Activated CD4-positive, CD25-positive, alpha-beta regulatory T cell treated with anti-CD3 and anti-CD28 coated beads, Interleukin-2, amount 50 U/mL, for 72 hours (primary cell): ENCODE data around the gene RAPGEF2.
"Not testable (repeated sequence)": the region's sequence is repeated elsewhere in the genome, so short reads cannot be mapped to it uniquely, and the experiment has no call there.

ENCODE experiments used
- DNase-seq: peaks from one replicate; pipeline ENCODE4 v3.0.0; 2021

The RAPGEF2 gene

DNA sequence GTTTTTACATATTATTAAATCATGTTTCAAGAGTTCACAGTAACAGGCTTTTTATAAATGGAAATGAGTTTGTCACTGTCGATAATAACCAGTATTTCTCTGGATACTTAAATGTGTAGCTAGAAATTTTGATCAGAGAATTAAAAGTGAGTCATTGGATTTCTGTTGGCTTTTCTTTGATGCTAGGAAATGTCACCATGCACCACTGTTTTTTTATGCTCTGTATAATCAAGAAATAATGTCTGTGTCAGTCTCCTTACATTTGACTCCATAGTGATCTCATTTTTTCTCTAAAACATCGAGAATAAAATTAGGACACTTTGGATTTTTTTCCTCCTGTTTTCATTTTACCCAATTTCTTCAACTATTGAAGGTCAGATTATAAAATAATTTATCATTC, 234.2 kb downstream of the RAPGEF2 start:
- DNase-seq = no peak

DNA sequence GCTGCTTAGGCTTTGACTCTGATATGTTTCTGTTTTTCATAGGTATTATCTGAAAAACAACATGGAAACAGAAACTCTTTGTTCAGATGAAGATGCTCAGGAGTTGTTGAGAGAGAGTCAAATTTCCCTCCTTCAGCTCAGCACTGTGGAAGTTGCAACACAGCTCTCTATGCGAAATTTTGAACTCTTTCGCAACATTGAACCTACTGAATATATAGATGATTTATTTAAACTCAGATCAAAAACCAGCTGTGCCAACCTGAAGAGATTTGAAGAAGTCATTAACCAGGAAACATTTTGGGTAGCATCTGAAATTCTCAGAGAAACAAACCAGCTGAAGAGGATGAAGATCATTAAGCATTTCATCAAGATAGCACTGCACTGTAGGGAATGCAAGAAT, 238.6 kb downstream of the RAPGEF2 start:
- no peak for DNase-seq

DNA sequence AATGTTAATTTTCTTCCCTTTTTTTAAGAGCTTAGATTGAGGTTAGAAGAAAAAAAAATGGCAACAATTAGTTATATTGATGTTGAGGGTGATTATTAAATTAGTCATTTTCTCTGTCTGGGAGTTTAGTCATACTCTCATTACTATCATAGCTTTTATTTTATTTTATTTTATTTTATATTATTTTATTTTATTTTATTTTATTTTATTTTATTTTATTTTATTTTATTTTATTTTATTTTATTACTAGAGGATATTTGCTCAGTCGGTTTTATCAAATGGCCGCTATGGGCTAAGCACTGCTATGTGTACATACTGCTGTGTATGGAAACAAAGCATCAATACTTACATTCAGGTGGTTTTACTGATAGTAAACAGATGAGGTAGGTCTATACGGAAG, 239.5 kb downstream of the RAPGEF2 start:
- no peak for DNase-seq

DNA sequence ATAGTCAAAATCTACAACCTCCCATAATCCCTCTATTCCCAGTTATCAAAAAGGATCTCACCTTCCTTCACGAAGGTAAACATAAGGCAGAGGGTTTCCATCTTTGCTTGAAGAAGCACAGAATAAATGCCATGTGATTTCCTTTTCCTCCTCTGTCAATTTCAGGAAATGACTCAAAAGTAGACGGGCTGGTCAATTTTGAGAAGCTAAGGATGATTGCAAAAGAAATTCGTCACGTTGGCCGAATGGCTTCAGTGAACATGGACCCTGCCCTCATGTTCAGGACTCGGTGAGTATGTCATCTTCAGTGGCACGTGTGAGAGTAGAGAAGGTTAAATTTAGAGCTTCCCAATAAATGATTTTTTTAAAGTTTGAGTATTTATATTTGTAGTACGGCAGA, 240.2 kb downstream of the RAPGEF2 start:
- DNase-seq = no peak

DNA sequence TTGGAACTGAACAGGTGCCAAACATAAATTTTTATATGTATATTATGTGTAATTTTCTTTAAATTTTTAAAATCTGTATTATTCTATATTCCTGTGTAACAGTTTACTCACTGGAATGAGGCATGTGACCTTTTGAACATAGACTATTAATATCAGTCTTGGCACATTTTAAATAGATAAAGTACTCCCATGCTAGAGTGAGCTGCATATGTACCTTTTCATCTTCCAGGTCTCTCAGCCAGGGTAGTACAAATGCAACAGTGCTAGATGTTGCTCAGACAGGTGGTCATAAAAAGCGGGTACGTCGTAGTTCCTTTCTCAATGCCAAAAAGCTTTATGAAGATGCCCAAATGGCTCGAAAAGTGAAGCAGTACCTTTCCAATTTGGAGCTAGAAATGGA, 242.0 kb downstream of the RAPGEF2 start:
- DNase-seq = no peak

DNA sequence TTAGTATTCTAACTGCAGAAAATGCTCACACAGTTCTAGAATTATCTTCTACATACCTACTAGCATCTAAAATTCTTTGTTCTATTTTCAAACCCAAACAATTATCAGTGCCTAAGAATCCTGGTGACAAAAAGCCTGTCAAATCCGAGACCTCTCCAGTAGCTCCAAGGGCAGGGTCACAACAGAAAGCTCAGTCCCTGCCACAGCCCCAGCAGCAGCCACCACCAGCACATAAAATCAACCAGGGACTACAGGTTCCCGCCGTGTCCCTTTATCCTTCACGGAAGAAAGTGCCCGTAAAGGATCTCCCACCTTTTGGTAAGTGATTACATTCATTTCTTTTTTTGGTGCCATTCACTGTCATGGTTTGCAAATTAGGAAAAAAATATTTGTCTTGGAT, 243.8 kb downstream of the RAPGEF2 start:
- DNase-seq = no peak

DNA sequence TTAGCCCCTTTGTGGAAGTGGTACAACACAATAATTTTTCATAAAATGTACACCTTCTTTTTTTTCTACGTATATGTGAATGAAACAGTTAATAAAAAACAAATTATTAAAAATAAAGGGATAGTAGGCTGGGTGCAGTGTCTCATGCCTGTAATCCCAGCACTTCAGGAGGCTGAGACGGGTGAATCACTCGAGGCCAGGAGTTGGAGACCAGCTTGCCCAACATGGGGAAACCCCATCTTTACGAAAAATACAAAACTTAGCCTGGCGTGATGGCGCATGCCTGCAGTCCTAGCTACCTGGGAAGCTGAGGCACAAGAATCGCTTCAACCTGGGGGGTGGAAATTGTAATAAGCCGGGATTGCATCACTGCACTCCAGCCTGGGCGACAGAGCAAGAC, 244.9 kb downstream of the RAPGEF2 start:
- no peak for DNase-seq

DNA sequence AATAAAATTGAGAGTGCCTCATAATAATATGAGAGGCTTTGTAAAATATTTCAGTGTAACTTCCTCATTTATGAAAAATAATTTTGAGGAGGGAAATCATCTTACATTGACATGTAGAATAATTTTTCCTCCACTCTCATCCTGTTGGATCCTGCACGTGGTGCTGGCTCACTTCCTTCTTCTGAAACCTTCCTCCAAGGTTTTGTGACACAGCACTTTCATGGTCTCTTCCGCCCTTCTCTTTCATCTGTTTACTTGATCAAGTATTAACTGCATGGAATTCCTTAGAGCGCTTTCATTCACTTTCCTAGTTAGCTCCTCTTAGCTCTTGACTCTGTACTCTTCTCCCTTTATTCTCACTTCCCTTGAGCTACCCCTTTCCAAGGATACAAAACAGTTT, 246.5 kb downstream of the RAPGEF2 start:
- DNase-seq = no peak

DNA sequence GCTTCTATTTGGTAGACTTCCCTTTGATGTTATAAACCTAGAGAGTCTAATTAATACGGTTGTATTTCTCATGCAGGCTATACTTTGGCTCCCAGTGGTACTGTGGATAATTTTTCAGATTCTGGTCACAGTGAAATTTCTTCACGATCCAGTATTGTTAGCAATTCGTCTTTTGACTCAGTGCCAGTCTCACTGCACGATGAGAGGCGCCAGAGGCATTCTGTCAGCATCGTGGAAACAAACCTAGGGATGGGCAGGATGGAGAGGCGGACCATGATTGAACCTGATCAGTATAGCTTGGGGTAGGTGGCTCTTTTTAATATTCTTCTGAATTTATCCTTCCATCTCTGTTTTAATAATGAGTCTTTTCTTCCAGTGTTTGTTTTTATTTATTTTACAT, 249.7 kb downstream of the RAPGEF2 start:
- no peak for DNase-seq

DNA sequence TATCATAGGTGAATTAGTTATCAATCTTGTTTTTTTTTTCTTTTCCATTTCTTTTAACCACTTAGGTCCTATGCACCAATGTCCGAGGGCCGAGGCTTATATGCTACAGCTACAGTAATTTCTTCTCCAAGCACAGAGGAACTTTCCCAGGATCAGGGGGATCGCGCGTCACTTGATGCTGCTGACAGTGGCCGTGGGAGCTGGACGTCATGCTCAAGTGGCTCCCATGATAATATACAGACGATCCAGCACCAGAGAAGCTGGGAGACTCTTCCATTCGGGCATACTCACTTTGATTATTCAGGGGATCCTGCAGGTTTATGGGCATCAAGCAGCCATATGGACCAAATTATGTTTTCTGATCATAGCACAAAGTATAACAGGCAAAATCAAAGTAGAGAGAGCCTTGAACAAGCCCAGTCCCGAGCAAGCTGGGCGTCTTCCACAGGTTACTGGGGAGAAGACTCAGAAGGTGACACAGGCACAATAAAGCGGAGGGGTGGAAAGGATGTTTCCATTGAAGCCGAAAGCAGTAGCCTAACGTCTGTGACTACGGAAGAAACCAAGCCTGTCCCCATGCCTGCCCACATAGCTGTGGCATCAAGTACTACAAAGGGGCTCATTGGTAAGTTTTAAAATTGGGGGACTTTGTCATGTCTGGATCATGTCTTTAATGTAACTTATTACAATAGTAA, 250.7 kb downstream of the RAPGEF2 start:
- no peak for DNase-seq

DNA sequence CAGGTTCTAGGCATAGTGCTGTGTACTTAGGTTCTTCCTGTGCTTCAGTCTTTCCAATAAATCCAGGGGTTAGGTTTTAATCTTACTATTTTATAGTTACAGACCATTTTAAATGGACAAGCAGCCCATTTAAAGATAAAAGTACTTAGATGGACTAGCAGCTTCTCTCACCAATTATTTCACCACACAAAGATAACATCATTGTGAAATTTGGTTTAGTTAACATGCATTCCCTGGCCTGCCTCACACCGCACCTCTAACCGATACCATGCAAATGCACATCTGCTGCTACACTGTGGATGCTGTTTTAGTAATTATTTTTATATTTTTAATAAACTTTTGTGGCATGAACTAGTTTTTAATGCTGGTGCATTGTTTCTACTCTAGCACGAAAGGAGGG, 252.6 kb downstream of the RAPGEF2 start:
- no peak for DNase-seq

DNA sequence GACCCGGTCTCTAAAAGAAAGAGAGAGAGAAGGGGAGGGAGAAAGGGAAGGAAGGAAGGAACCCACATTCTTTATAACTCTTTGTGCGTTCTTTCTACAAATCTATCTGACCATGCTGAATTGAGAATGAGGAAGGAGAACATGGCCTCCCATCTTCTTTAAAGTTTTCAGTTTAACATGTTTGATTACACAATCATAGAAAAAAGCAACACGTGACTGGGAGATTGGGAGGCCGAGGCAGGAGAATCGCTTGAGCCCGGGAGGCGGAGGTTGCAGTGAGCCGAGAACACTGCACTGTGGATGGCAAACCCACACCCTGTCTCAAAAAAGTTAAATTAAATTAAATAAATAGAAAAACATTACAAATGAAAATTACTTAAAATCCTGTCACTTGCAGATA, 254.5 kb downstream of the RAPGEF2 start:
- no peak for DNase-seq

DNA sequence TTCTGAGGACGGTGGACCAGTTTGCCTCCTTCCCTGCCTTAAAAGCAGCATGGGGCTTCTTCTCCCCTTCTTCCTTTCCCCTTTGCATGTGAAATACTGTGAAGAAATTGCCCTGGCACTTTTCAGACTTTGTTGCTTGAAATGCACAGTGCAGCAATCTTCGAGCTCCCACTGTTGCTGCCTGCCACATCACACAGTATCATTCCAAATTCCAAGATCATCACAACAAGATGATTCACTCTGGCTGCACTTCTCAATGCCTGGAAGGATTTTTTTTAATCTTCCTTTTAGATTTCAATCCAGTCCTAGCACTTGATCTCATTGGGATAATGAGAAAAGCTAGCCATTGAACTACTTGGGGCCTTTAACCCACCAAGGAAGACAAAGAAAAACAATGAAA, 255.3 kb downstream of the RAPGEF2 start:
- DNase-seq = no peak

DNA sequence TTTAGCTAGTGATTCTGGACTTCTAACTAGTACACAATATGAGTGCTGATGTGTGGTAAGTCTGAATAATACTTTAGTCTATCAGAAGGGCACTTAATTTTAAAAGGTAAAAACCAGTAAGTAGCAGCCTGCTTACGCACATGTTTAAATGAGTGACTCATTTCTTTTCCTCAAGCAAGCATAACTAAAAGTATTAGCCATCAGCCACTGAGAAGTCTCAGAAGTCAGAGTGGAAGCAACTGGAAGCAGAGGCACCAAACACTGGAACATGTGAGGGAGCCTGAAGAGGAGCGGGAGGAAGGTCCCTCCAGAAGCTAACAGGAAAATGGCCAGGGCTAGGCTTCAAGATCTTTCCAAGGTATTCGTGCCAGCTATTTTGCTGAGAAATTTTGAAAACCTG, 257.7 kb downstream of the RAPGEF2 start:
- DNase-seq = no peak

DNA sequence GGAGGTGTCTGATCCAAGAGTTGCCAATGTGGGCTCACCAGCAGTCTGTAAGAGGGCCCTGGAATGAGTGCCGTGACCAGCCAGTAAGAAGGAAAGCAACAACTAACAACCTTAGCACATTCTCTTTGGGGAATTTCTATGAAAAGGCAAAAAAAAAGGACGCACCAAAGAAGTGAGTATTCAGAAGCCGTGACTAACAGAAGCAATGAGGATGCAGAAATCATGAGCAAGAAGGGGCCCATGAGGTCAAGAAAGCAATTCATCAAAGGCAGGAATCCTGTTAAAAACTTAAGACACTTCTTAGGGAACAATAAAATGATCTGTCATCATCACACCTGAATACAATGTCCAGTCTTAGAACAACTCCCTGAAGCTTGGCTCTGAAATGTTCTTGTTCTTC, 260.5 kb downstream of the RAPGEF2 start:
- DNase-seq = no peak

DNA sequence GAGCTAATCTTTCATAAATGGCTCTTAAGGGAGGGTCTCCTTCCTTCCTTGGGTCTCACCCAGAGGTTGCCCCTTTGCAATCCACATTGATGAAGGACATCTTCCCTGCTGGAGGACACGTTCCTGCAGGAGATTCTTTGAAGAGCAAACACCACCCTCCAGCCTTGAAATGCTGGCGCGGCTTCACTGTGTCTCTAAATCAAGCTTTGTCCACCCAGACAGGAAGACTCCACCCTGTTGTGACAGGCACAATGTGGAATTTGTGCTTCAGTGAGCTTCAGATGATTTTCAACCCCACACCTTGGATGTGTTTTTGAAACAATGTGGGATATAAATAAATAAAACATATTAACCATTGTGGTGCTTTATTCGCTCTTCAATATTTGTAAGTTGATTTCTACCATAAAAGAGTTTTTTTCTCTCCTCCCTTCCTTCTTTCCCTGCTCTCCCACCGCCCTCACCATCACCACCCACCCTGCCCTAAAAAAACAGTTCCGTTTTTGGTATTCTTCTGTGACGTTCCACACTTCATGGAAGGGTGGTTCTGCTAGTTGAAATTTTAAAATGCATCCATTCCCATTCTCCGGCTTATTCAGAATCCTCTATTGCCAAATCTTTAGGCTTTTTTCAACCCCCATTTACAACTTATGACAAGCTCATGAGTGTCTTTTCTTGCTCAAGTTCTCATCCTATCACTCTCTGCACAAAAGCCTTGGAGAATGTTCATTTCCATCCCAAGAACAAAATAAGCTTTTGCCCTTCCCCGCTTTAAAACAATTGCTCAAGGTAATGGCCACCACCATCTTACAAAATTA, 264.3 kb downstream of the RAPGEF2 start:
- DNase-seq = no peak

DNA sequence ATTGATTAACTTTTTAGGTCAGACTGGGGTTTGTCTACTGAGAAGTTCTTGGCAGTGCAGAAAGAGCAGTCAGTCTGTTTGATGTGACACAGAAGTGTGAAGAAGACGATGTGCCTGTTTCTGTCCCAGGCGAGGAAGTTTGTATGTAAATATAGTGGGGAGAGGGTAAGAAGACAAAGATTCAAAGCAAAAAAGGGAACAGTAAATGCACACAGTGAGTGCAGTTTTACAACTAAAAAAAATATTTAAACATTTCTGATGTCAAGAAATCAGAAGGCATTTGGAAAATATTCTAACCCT, 264.9 kb downstream of the RAPGEF2 start:
- DNase-seq = no peak

DNA sequence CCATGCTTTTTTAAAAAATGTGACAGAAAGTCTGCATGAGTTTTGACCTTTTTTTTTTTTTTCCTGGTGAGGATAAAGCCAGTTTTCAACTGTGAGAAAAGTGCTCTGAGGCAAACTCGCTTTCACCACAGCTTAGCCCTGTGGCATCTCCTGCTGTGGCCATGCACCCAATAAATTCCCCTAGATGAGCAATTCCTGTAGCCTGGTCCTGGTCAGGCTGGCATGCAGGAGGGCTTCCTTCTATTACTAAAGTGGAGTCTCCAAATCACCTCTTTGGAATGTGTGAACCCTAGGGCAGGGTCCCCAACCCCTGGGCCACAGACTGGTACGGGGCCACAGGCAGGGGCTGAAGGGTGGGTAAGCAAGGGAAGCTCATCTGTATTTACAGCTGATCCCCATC, 265.4 kb downstream of the RAPGEF2 start:
- DNase-seq = no peak

DNA sequence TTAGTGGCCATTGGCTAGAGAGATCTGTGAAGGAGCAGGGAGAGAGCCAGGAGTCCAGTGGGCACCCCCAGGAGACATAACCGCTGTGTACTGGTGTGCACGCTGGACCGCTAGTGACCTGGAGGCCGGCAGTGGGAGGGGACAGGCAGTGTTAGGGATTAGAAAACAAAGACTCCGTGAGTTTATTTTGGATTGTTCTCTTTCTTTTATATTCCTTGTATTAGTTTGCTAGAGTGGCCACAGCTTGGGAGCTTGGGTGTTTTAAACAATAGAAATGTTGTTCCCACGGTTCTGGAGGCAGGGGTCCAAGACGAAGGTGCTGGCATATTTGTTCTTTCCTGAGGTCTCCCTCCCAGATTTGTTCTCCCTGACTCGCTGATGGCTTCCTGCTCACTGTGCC, 266.4 kb downstream of the RAPGEF2 start:
- no peak for DNase-seq

DNA sequence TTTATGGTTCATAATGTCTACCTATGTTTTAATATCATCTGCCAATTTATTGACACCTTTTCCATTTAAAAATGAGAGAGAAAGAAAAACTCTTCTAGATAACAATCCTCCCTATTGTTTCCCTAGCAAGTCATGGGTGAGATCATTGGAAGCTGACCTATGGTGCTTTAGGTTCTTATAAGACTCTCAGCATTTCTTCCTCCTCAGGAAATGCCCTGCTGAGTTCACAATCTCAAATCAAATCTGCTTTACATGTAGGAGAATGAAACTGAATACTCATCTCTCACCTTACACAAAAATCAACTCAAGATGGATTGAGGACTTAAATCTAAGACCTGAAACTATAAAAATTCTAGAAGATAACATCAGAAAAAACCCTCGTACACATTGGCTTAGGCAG, 267.4 kb downstream of the RAPGEF2 start:
- DNase-seq = no peak

DNA sequence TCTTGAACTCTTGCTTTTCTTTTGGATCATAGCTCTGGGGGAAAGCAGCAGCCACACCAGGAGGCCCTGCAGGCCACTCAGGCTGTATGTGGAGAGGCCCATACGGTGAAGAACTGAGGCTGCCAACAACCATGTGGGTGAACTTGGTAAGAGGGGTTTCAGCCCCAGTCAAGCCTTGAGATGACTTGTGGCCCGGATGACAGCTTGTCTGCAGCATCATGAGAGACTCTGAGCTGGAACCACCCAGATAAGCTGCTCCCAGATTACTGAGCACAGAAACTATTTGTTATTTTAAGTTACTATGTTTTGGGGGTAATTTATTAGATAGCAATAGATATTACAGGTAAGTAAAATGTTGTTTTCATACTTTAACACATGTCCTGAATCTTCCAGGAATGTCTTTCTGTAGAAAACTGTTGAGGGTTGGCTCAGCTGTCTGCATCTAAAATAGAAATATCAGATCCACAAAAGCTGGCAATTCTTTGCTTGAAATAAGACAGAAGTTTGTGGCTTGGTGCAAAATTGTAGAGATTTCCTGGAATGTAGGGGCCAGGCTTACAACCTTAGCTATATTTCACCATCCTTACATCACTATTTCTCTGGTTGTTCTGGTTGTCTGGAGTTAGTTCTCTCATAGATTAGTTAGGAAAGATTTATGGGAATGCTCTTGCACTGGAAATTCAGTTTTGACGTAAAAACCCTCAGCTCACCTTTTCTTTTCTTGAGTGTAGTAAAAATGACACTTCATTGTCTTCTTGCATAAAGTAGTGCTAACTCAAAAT, 272.1 kb downstream of the RAPGEF2 start:
- no peak for DNase-seq

DNA sequence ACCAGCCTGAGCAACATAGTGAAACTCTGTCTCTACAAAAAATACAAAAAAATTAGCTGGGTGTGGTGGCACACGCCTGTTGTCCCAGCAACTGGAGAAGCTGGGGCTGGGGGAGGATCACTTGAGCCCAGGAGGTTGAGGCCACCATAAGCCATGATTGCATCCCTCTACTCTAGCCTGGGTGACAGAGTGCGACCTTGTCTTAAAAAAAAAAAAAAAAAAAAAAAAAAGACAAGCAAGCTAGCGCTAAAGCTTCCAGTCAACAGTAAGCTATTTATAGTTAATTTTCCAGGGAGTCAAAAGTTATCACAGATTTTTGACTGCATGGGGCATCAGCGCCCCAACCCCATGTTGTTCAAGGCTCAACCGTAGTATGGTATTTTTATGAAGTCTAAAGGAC, 273.4 kb downstream of the RAPGEF2 start:
- no peak for DNase-seq

DNA sequence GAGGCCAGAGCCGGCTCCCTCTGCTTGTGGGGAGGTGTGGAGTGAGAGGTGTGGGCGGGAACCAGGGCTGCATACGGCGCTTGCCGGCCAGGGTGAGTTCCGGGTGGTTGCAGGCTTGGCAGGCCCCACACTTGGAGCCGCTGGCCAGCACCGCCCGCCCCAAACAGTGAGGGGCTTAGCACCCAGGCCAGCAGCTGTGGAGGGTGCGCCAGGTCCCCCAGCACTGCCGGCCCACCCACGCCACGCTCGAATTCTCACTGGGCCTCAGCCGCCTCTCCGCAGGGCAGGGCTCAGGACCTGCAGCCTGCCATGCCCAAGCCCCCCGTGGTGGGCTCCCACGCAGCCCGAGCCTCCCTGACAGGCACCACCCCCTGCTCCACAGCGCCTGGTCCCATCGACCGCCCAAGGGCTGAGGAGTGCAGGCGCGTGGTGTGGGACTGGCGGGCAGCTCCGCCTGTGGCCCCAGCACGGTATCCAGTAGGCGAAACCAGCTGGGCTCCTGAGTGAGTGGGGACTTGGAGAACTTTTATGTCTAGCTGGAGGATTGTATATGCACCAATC, 275.3 kb downstream of the RAPGEF2 start:
- no peak for DNase-seq

DNA sequence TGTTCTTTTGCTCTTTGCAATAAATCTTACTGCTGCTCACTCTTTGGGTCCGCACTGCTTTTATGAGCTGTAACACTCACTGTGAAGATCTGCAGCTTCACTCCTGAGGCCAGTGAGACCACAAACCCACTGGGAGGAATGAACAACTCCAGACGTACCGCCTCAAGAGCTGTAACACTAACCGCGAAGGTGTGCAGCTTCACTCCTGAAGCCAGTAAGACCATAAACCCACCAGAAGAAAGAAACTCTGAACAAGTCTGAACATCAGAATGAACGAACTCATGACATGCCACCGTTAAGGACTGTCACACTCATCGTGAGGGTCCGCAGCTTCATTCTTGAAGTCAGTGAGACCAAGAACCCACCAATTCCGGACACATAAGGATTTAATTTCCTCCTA, 276.2 kb downstream of the RAPGEF2 start:
- DNase-seq = not testable (repeated sequence)
